CD4-positive, alpha-beta T cell (primary cell): ENCODE measurements around the gene ISLR2. TPM values are rescaled to one million over a fixed set of nuclear protein-coding genes. Genes with fewer than 3 reads are reported as not detected.

Source experiments
- ATAC-seq: fragments of 200-7000 bp; cut with Tn5 transposase; one replicate; pipeline ENCODE4 v1.10.0; 2022; ENCODE audit warnings: mild to moderate bottlenecking; ENCODE audit not compliant: poor library complexity
- CTCF ChIA-PET: fragments of 350-600 bp; sonication (Branson Sonifier 250); formaldehyde crosslinking; loops from one replicate; lab custom pipeline; 2021; ENCODE audit warnings: antibody characterized with exemption, inconsistent platforms; lab: Charles Lee
- POLR2A ChIA-PET: fragments of 350-600 bp; sonication (Branson Sonifier 250); formaldehyde crosslinking; loops from one replicate; lab custom pipeline; 2021; ENCODE audit warnings: antibody characterized with exemption, inconsistent platforms; lab: Charles Lee
- DNase-seq, 14 experiments: peaks; one replicate each; pipeline ENCODE4 v3.0.0-alpha.2; 2013 to 2020; ENCODE audit warnings: mixed read lengths in 2 of 14
- H3K27ac ChIP-seq, 2 donors: one replicate each; pipeline versions ENCODE4 v1.5.1 to v1.7.0; 2013; ENCODE audit warnings: low read length in 2 of 2, low read depth in 1 of 2, mild to moderate bottlenecking in 1 of 2
- H3K27me3 ChIP-seq, 2 experiments: 1 replicate in 1 of 2; 2 replicates in 1 of 2; pipeline versions ENCODE4 v1.6.1 to v1.7.0; 2013; ENCODE audit warnings: low read length in 2 of 2, control low read depth in 1 of 2, mild to moderate bottlenecking in 1 of 2, moderate library complexity in 1 of 2; ENCODE audit not compliant: insufficient read depth in 2 of 2, control insufficient read depth in 1 of 2
- H3K36me3 ChIP-seq: one replicate; pipeline ENCODE4 v1.6.1; 2013; ENCODE audit warnings: low read length, control low read depth; ENCODE audit not compliant: insufficient read depth
- H3K4me1 ChIP-seq: one replicate; pipeline ENCODE4 v1.6.1; 2013; ENCODE audit warnings: low read length, control low read depth; ENCODE audit not compliant: insufficient read depth
- H3K4me3 ChIP-seq: one replicate; pipeline ENCODE4 v1.5.1; 2013; ENCODE audit warnings: mild to moderate bottlenecking, low read length, moderate library complexity
- H3K9me3 ChIP-seq, 2 experiments: 1 replicate in 1 of 2; 2 replicates in 1 of 2; pipeline versions ENCODE4 v1.6.1 to v1.7.0; 2013; ENCODE audit warnings: low read length in 2 of 2, mild to moderate bottlenecking in 2 of 2, control low read depth in 1 of 2, moderate library complexity in 1 of 2; ENCODE audit not compliant: control insufficient read depth in 1 of 2, insufficient read depth in 1 of 2
- H3K27ac Mint-ChIP-seq: one replicate; pipeline ENCODE4 v1.8.0; 2020; ENCODE audit warnings: mixed read lengths
- H3K27me3 Mint-ChIP-seq: one replicate; pipeline ENCODE4 v1.8.0; 2021; ENCODE audit warnings: mixed read lengths
- H3K36me3 Mint-ChIP-seq: one replicate; pipeline ENCODE4 v1.8.0; 2021; ENCODE audit warnings: low read depth, mixed read lengths
- H3K4me1 Mint-ChIP-seq: one replicate; pipeline ENCODE4 v1.8.0; 2021; ENCODE audit warnings: low read depth, mixed read lengths
- H3K4me3 Mint-ChIP-seq: one replicate; pipeline ENCODE4 v1.8.0; 2020; ENCODE audit warnings: mild to moderate bottlenecking, mixed read lengths
- H3K9me3 Mint-ChIP-seq: one replicate; pipeline ENCODE4 v1.8.0; 2020; ENCODE audit warnings: mixed read lengths
- CTCF ChIP-seq: fragments of 200-600 bp; IDR thresholded peaks from one replicate; pipeline ENCODE4 v1.8.0; 2022; ENCODE audit warnings: antibody characterized with exemption, mild to moderate bottlenecking
- intact Hi-C, 2 experiments: fragments of 100-400 bp; cut with DNase I in 1 of 2; cut with micrococcal nuclease in 1 of 2; formaldehyde crosslinking; loops; one replicate each; pipeline versions ENCODE4 v1.15.1 to v1.9.0; 2023 to 2025; cut with DNase I, micrococcal nuclease
- total RNA-seq, 174 experiments: library from RNA in 2 of 174; stranded (reverse) in 2 of 174; gene quantifications; one replicate each; pipeline ENCODE4 v1.2.3 and lab custom pipeline; 2021 to 2026

ISLR2 gene
- total RNA-seq, 2 experiments from 2014 or later = not detected

GRCh38 chr15:74185710-74186348 lies 55.4 kb downstream of the ISLR2 start:
- intact Hi-C loops = no loop called here
- CTCF ChIA-PET = no interaction called here
- no peaks in the 10 kb centered on the region for H3K9me3 ChIP-seq
- POLR2A ChIA-PET = no interaction called here
- Mint-ChIP-seq H3K27me3 (no peaks in the 10 kb centered on the region), H3K9me3 (no peaks in the 10 kb centered on the region), H3K4me1 (no peaks in the 10 kb centered on the region), H3K36me3 (no peaks in the 10 kb centered on the region), H3K27ac (no peak overlapping the region), H3K4me3 (no peak overlapping the region)
- no peak for DNase-seq
- TF ChIP-seq CTCF = no peak
- no peak overlapping the region for H3K27ac ChIP-seq
- no peaks in the 10 kb centered on the region for H3K27me3 ChIP-seq
- no peaks in the 10 kb centered on the region for H3K36me3 ChIP-seq
- H3K4me3 ChIP-seq = no peak overlapping the region
- no peaks in the 10 kb centered on the region for H3K4me1 ChIP-seq
- no peak for ATAC-seq

Other genes with a start within 250 kb of the ISLR2 start
- 1 to 10 TPM; 3.0 to 3.5 TPM for gene LOXL1, start 204.1 kb upstream of the ISLR2 start, total RNA-seq
- 1 to 10 TPM; 4.6 to 5.3 TPM for gene STOML1, start 138.3 kb upstream of the ISLR2 start, total RNA-seq
- 10 to 100 TPM; 39.2 to 42.9 TPM for gene PML, start 135.9 kb upstream of the ISLR2 start, total RNA-seq
- under 1 TPM; 0.16 to 0.42 TPM for gene GOLGA6A, start 48.0 kb upstream of the ISLR2 start, total RNA-seq
- gene ISLR, start 43.1 kb downstream of the ISLR2 start, total RNA-seq = not detected
- not detected for gene STRA6, start 72.2 kb downstream of the ISLR2 start, total RNA-seq
- gene CCDC33, start 105.7 kb downstream of the ISLR2 start, total RNA-seq = not detected
- gene CYP11A1, start 237.1 kb downstream of the ISLR2 start, total RNA-seq = not detected